Superior temporal gyrus (tissue), 1 donor: ENCODE measurements around the gene VASN.

Experiments
- DNase-seq: peaks from one replicate; pipeline ENCODE4 v3.0.0-alpha.2; 2016; ENCODE audit errors: extremely low spot score

Gene VASN

GRCh38 chr16:4402439-4403132 lies 30.9 kb downstream of the VASN start:
- DNase-seq: peak; percentile 88

GRCh38 chr16:4403133-4403949 lies 31.7 kb downstream of the VASN start:
- no peak for DNase-seq

GRCh38 chr16:4404247-4404966 lies 32.8 kb downstream of the VASN start:
- no peak for DNase-seq

- DNase-seq: no peak
Observed at GRCh38 chr16:4404967-4405696, 33.5 kb downstream of the VASN start.

GRCh38 chr16:4407543-4408322 lies 36.1 kb downstream of the VASN start:
- no peak for DNase-seq

- no peak for DNase-seq
Observed at GRCh38 chr16:4408323-4408690, 36.7 kb downstream of the VASN start.

- peak; percentile 23 for DNase-seq
Observed at GRCh38 chr16:4409081-4409932, 37.7 kb downstream of the VASN start.

GRCh38 chr16:4410335-4411075 lies 38.9 kb downstream of the VASN start:
- peak; percentile 88 for DNase-seq

- DNase-seq: peak; percentile 94
Observed at GRCh38 chr16:4411684-4412083, 40.0 kb downstream of the VASN start.

- DNase-seq: no peak
Observed at GRCh38 chr16:4412159-4412558, 40.5 kb downstream of the VASN start.

GRCh38 chr16:4412854-4413253 lies 41.2 kb downstream of the VASN start:
- no peak for DNase-seq

GRCh38 chr16:4414187-4414917 lies 42.7 kb downstream of the VASN start:
- no peak for DNase-seq

GRCh38 chr16:4415538-4416199 lies 44.0 kb downstream of the VASN start:
- DNase-seq: peak; percentile 76

- peak; percentile 92 for DNase-seq
Observed at GRCh38 chr16:4416200-4417032, 44.8 kb downstream of the VASN start, which contains the start of gene CORO7. Gene CORO7, minus strand, starts transcription at chr16:4416596. Its CDS starts 78 bp downstream, at chr16:4416518.

- no peak for DNase-seq
Observed at GRCh38 chr16:4419402-4419959, 47.8 kb downstream of the VASN start.

GRCh38 chr16:4420505-4421105 lies 49.0 kb downstream of the VASN start:
- DNase-seq: no peak
